ENCODE data around the gene PHAF1. TPM values are rescaled to one million over a fixed set of nuclear protein-coding genes. Genes with fewer than 3 reads are reported as not detected.

PHAF1 gene
- total and polyA plus RNA-seq, 9 of the 15 experiments (the other 6 are each of a cell fraction or from before 2014, with no cell fraction given), result 5.1 to 25.4 (median 13.8) TPM

DNA sequence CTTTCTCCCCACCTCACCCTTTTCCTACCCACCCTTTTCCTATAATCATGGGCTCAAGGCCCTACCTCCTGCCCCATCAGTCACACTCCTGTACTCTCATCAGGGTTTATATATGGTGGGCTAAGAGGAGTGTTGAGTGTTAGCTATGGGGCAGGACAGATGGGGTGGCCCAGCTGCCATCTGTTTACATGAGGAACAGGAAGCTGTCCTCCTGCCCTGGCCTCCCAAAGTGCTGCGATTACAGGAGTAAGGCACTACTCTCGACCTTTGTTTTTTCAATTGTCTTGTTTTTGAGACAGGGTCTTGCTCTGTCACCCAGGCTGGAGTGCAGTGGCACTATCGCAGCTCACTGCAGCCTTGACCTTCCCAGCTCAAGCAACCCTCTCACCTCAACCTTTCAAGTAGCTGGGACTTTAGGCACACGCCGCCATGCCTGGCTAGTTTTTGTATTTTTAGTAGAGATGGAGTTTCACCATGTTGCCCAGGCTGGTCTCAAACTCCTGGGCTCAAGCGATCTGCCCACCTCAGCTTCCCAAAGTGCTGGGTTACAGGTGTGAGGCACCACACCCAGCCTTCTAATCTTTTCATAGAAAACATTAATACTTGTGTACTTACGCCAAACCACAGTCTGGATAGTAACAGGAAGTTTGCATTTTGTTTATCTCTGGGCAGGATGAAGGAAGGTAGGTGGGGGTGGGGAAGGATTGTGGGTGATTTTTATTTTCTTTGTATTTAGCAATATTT, 48.3 kb downstream of the PHAF1 start:
- intact Hi-C loops (cut with micrococcal nuclease) (loop anchor here (2.0 to 5.0 kb wide), 2 partner anchors 181 to 203 kb away; no protein-coding TSS in a partner anchor), in situ Hi-C loops (cut with MboI) (loop anchor here (5.0 to 25.0 kb wide), 2 partner anchors 141 to 196 kb away; partner anchors contain the start of gene CES3)
- ChIA-PET CTCF (ENCODE audit: low intra/inter-chr PET ratio) (no interaction called here), POLR2A (interaction anchor here (0.6 to 1.6 kb wide), 2 partner anchors 22 to 32 kb away, joined by 4 read pairs; partner anchors contain the start of gene EXOC3L1)
- no peak overlapping the region for H2AFZ ChIP-seq (ENCODE audit: low read depth, low read length)
- no peak overlapping the region for H3K9ac ChIP-seq (ENCODE audit: insufficient read depth in 1 of 2, low read depth in 2 of 2, low read length in 2 of 2)
- H3K27ac ChIP-seq (ENCODE audit: extremely low read depth, low read depth, low read length), result no peak overlapping the region
- 42% methylated on average over 7 of the region's 7 CpGs for WGBS (ENCODE audit: insufficient coverage, low coverage, missing lambda C conversion rate)
- no peak for ATAC-seq
- H3K79me2 ChIP-seq (ENCODE audit: control insufficient read depth, insufficient read depth, low read length), result peaks cover 28% of the 10 kb centered on the region
- H3K36me3 ChIP-seq (ENCODE audit: control insufficient read depth, insufficient read depth, low read length), result peaks cover 4% of the 10 kb centered on the region; the same call in 1 of the 3 replicates
- H4K20me1 ChIP-seq (replicated peaks; ENCODE audit: control insufficient read depth, insufficient read depth, low read length), result peaks cover 16% of the 10 kb centered on the region
- peaks cover 20 to 62% of the 10 kb centered on the region in 2 experiments for H3K4me1 ChIP-seq (replicated peaks in 1 of 2; ENCODE audit: control insufficient read depth in 2 of 2, insufficient read depth in 2 of 2, low read length in 2 of 2)
- 0 out of 2 replicates have a peak overlapping the region, but pooled peaks have one; percentile 87 for H3K4me2 ChIP-seq (ENCODE audit: insufficient read depth, low read length)
- TSS peak; percentile 49 for BruUV-seq (replicated peaks)
- no peak for DNase-seq (ENCODE audit: extremely low read depth in 1 of 4, low spot score in 3 of 4)
- no peak for TF ChIP-seq SMAD2 (IDR thresholded peaks at IDR 0.05; ENCODE audit: low read depth, low read length)
- peak; percentile 28; the same call in 1 of the 2 replicates for TF ChIP-seq ETV1 (tag; conservative IDR thresholded peaks at IDR 0.05; ENCODE audit: low read depth)
- peak; percentile 36; the same call in 1 of the 2 replicates for TF ChIP-seq LEF1 (IDR thresholded peaks at IDR 0.05)
- no peak for TF ChIP-seq ZNF263 (CRISPR knock-in tag; IDR thresholded peaks at IDR 0.05; ENCODE audit: borderline replicate concordance)
- TF ChIP-seq BRF1 (IDR thresholded peaks at IDR 0.05; ENCODE audit: borderline replicate concordance, extremely low read depth, insufficient read length), result no peak
- TF ChIP-seq, protein P1, sequence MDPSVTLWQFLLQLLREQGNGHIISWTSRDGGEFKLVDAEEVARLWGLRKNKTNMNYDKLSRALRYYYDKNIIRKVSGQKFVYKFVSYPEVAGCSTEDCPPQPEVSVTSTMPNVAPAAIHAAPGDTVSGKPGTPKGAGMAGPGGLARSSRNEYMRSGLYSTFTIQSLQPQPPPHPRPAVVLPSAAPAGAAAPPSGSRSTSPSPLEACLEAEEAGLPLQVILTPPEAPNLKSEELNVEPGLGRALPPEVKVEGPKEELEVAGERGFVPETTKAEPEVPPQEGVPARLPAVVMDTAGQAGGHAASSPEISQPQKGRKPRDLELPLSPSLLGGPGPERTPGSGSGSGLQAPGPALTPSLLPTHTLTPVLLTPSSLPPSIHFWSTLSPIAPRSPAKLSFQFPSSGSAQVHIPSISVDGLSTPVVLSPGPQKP (CRISPR knock-in tag; IDR thresholded peaks at IDR 0.05), result no peak
- no peak for TF ChIP-seq WHSC1 (IDR thresholded peaks at IDR 0.05; ENCODE audit: low read length)
- no peak for TF ChIP-seq ADNP (tag; IDR thresholded peaks at IDR 0.05)
- TF ChIP-seq ARID1B (IDR thresholded peaks at IDR 0.05), result peak; percentile 41; the same call in 1 of the 2 replicates
- TF ChIP-seq CBFA2T3 (IDR thresholded peaks at IDR 0.05), result 0 out of 2 replicates have a peak, but pooled peaks have one; percentile 17
- peak; percentile 34; the same call in 1 of the 2 replicates for TF ChIP-seq SOX6 (IDR thresholded peaks at IDR 0.05)
- TF ChIP-seq, protein P2, sequence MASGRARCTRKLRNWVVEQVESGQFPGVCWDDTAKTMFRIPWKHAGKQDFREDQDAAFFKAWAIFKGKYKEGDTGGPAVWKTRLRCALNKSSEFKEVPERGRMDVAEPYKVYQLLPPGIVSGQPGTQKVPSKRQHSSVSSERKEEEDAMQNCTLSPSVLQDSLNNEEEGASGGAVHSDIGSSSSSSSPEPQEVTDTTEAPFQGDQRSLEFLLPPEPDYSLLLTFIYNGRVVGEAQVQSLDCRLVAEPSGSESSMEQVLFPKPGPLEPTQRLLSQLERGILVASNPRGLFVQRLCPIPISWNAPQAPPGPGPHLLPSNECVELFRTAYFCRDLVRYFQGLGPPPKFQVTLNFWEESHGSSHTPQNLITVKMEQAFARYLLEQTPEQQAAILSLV (tag; IDR thresholded peaks at IDR 0.05), result no peak
- TF ChIP-seq ZEB2 (IDR thresholded peaks at IDR 0.05), result peak; percentile 62
- 0 out of 2 replicates have a peak, but pooled peaks have one; percentile 26 for TF ChIP-seq SMARCA4 (IDR thresholded peaks at IDR 0.05)
- 0 out of 2 replicates have a peak, but pooled peaks have one; percentile 24 for TF ChIP-seq GABPA (tag; conservative IDR thresholded peaks at IDR 0.05; ENCODE audit: low read depth)
- TF ChIP-seq SMARCE1 (IDR thresholded peaks at IDR 0.05), result peak; percentile 46; the same call in 1 of the 2 replicates
- TF ChIP-seq, protein P3, sequence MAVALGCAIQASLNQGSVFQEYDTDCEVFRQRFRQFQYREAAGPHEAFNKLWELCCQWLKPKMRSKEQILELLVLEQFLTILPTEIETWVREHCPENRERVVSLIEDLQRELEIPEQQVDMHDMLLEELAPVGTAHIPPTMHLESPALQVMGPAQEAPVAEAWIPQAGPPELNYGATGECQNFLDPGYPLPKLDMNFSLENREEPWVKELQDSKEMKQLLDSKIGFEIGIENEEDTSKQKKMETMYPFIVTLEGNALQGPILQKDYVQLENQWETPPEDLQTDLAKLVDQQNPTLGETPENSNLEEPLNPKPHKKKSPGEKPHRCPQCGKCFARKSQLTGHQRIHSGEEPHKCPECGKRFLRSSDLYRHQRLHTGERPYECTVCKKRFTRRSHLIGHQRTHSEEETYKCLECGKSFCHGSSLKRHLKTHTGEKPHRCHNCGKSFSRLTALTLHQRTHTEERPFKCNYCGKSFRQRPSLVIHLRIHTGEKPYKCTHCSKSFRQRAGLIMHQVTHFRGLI (CRISPR knock-in tag; IDR thresholded peaks at IDR 0.05), result no peak
- TF ChIP-seq KLF16 (IDR thresholded peaks at IDR 0.05), result no peak
- no peak for TF ChIP-seq TFAM (CRISPR knock-in tag; conservative IDR thresholded peaks at IDR 0.05)
- no peak for TF ChIP-seq ZNF584 (CRISPR knock-in tag; IDR thresholded peaks at IDR 0.05; ENCODE audit: low read depth)
- no peak for TF ChIP-seq ZNF143 (CRISPR knock-in tag; IDR thresholded peaks at IDR 0.05)
- H3K9me3 ChIP-seq (replicated peaks; ENCODE audit: control insufficient read depth, insufficient read depth, low read depth, low read length), result no peaks in the 10 kb centered on the region
- no peaks in the 10 kb centered on the region for H3K9me1 ChIP-seq (ENCODE audit: control insufficient read depth, insufficient read depth, low read length)
- no peaks in the 10 kb centered on the region for H3K27me3 ChIP-seq (ENCODE audit: control insufficient read depth in 2 of 2, insufficient read depth in 2 of 2, low read length in 2 of 2)
- no peak for FAIRE-seq
- 0 out of 2 replicates have a peak overlapping the region, but pooled peaks have one; percentile 73 for H3K4me3 ChIP-seq

All from K562 (cell line).